WTC11 (cell line): ENCODE data around the gene PIAS2. TPM values are rescaled to one million over a fixed set of nuclear protein-coding genes. Genes with fewer than 3 reads are reported as not detected.

Source experiments
- ATAC-seq: fragments of 200-7000 bp; cut with Tn5 transposase; 2 replicates; pipeline ENCODE4 v1.10.0; 2021; ENCODE audit warnings: mild to moderate bottlenecking, moderate library complexity
- CTCF ChIA-PET: fragments of 300-600 bp; sonication (Branson Sonifier 250); formaldehyde crosslinking; loops from one replicate; lab custom pipeline; 2021; ENCODE audit warnings: antibody characterized with exemption; lab: Charles Lee
- POLR2A ChIA-PET: fragments of 350-600 bp; sonication (Branson Sonifier 250); formaldehyde crosslinking; loops from one replicate; lab custom pipeline; 2021; ENCODE audit warnings: antibody characterized with exemption; lab: Charles Lee
- DNase-seq: peaks from one replicate; pipeline ENCODE4 v3.0.0; 2021; ENCODE audit warnings: low spot score
- H3K27ac Mint-ChIP-seq: 2 replicates; pipeline ENCODE4 v1.8.0; 2021; ENCODE audit warnings: mixed read lengths
- H3K27me3 Mint-ChIP-seq: 2 replicates; pipeline ENCODE4 v1.8.0; 2021; ENCODE audit warnings: low read depth, mild to moderate bottlenecking, moderate library complexity, mixed read lengths
- H3K36me3 Mint-ChIP-seq: 2 replicates; pipeline ENCODE4 v1.8.0; 2021; ENCODE audit warnings: mixed read lengths
- H3K4me1 Mint-ChIP-seq: 2 replicates; pipeline ENCODE4 v1.8.0; 2022; ENCODE audit warnings: mixed read lengths
- H3K4me3 Mint-ChIP-seq: 2 replicates; pipeline ENCODE4 v1.8.0; 2021; ENCODE audit warnings: mild to moderate bottlenecking, moderate library complexity, mixed read lengths
- H3K9me3 Mint-ChIP-seq: 2 replicates; pipeline ENCODE4 v1.8.0; 2021; ENCODE audit warnings: mixed read lengths
- CBFB ChIP-seq: sonication (generic); formaldehyde crosslinking; IDR thresholded peaks from 2 replicates; pipeline ENCODE4 v1.8.1; 2022; ENCODE audit warnings: mild to moderate bottlenecking, low read depth, missing genetic modification reagents
- GRHL2 ChIP-seq: fragments of 250-450 bp; sonication (Bioruptor Pico); IDR thresholded peaks from 2 replicates; pipeline ENCODE4 v1.8.0; 2022; ENCODE audit warnings: mild to moderate bottlenecking, moderate library complexity; ENCODE audit not compliant: insufficient replicate concordance, severe bottlenecking
- GTF2I ChIP-seq: fragments of 250-450 bp; sonication (Bioruptor Pico); conservative IDR thresholded peaks from 2 replicates; pipeline ENCODE4 v1.4.0; 2021; ENCODE audit warnings: mild to moderate bottlenecking
- KAT7 ChIP-seq: sonication (generic); formaldehyde crosslinking; IDR thresholded peaks from 2 replicates; pipeline ENCODE4 v1.8.1; 2023; ENCODE audit warnings: missing genetic modification reagents, mild to moderate bottlenecking, borderline replicate concordance
- NFYB ChIP-seq: sonication (generic); formaldehyde crosslinking; conservative IDR thresholded peaks from 2 replicates; pipeline ENCODE4 v1.8.0; 2022; ENCODE audit warnings: low read depth, missing genetic modification reagents
- RORB ChIP-seq: fragments of 250-450 bp; sonication (Bioruptor Pico); IDR thresholded peaks from 2 replicates; pipeline ENCODE4 v1.9.0; 2021; ENCODE audit warnings: mild to moderate bottlenecking
- SMAD3 ChIP-seq: sonication (generic); formaldehyde crosslinking; IDR thresholded peaks from 2 replicates; pipeline ENCODE4 v1.8.0; 2022; ENCODE audit warnings: missing genetic modification reagents, mild to moderate bottlenecking, borderline replicate concordance
- SOX15 ChIP-seq: fragments of 250-450 bp; sonication (Bioruptor Pico); IDR thresholded peaks from 2 replicates; pipeline ENCODE4 v1.9.0; 2021; ENCODE audit warnings: mild to moderate bottlenecking
- SP1 ChIP-seq: sonication (generic); formaldehyde crosslinking; conservative IDR thresholded peaks from 2 replicates; pipeline ENCODE4 v1.8.1; 2022; ENCODE audit warnings: missing genetic modification reagents
- TEAD4 ChIP-seq: sonication (generic); formaldehyde crosslinking; IDR thresholded peaks from 2 replicates; pipeline ENCODE4 v1.8.0; 2022; ENCODE audit warnings: mild to moderate bottlenecking, missing genetic modification reagents
- TP53 ChIP-seq: sonication (generic); formaldehyde crosslinking; IDR thresholded peaks from 2 replicates; pipeline ENCODE4 v1.8.1; 2023; ENCODE audit warnings: mild to moderate bottlenecking, missing genetic modification reagents
- ZNF232 ChIP-seq: sonication (generic); formaldehyde crosslinking; IDR thresholded peaks from 2 replicates; pipeline ENCODE4 v1.8.0; 2022; ENCODE audit warnings: mild to moderate bottlenecking, missing genetic modification reagents
- ZNF416 ChIP-seq: fragments of 250-450 bp; sonication (Bioruptor Pico); IDR thresholded peaks from 2 replicates; pipeline ENCODE4 v1.9.0; 2021; ENCODE audit warnings: mild to moderate bottlenecking, inconsistent platforms
- ZNF671 ChIP-seq: fragments of 250-450 bp; sonication (Bioruptor Pico); IDR thresholded peaks from 2 replicates; pipeline ENCODE4 v1.8.0; 2021; ENCODE audit warnings: mild to moderate bottlenecking
- ZSCAN18 ChIP-seq: fragments of 250-450 bp; sonication (Bioruptor Pico); IDR thresholded peaks from 2 replicates; pipeline ENCODE4 v2.1.2; 2022; ENCODE audit warnings: mild to moderate bottlenecking, moderate library complexity
- total RNA-seq: library from RNA; stranded (reverse); gene quantifications from 3 replicates; pipeline ENCODE4 v1.2.3, GENCODE V29; 2021
- TF ChIP-seq, protein P1 (sequence below): sonication (generic); formaldehyde crosslinking; IDR thresholded peaks from 2 replicates; pipeline ENCODE4 v1.8.1; 2022; ENCODE audit warnings: mild to moderate bottlenecking, moderate library complexity, missing genetic modification reagents
- TF ChIP-seq, protein P2 (sequence below): fragments of 250-450 bp; sonication (Bioruptor Pico); conservative IDR thresholded peaks from 2 replicates; pipeline ENCODE4 v1.9.0; 2021; ENCODE audit warnings: mild to moderate bottlenecking
- TF ChIP-seq, protein P3 (sequence below): sonication (generic); formaldehyde crosslinking; IDR thresholded peaks from 2 replicates; pipeline ENCODE4 v1.8.1; 2023; ENCODE audit warnings: mild to moderate bottlenecking, missing genetic modification reagents, borderline replicate concordance
- TF ChIP-seq, protein P4 (sequence below): sonication (generic); formaldehyde crosslinking; IDR thresholded peaks from 2 replicates; pipeline ENCODE4 v1.8.0; 2023; ENCODE audit warnings: missing genetic modification reagents
- TF ChIP-seq, protein P5 (sequence below): sonication (generic); formaldehyde crosslinking; IDR thresholded peaks from 2 replicates; pipeline ENCODE4 v1.8.0; 2023; ENCODE audit warnings: missing genetic modification reagents, mild to moderate bottlenecking, borderline replicate concordance

PIAS2 gene
- total RNA-seq, 1 experiment from 2014 or later: 50.7 TPM

- Mint-ChIP-seq H3K27me3 (no peaks in the 10 kb centered on the region), H3K27ac (peak overlapping the region; percentile 9), H3K36me3 (peaks cover 42% of the 10 kb centered on the region), H3K4me1 (peaks cover 39% of the 10 kb centered on the region), H3K4me3 (no peak overlapping the region), H3K9me3 (peaks cover 33% of the 10 kb centered on the region)
- no peak for ATAC-seq
- TF ChIP-seq, protein P1, sequence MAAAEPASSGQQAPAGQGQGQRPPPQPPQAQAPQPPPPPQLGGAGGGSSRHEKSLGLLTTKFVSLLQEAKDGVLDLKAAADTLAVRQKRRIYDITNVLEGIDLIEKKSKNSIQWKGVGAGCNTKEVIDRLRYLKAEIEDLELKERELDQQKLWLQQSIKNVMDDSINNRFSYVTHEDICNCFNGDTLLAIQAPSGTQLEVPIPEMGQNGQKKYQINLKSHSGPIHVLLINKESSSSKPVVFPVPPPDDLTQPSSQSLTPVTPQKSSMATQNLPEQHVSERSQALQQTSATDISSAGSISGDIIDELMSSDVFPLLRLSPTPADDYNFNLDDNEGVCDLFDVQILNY (CRISPR knock-in tag): no peak
- TF ChIP-seq ZSCAN18 (no peak), SP1 (no peak), ZNF671 (CRISPR knock-in tag) (no peak), GRHL2 (CRISPR knock-in tag) (no peak), CBFB (CRISPR knock-in tag) (no peak), SOX15 (CRISPR knock-in tag) (no peak), SMAD3 (CRISPR knock-in tag) (no peak)
- TF ChIP-seq, protein P2, sequence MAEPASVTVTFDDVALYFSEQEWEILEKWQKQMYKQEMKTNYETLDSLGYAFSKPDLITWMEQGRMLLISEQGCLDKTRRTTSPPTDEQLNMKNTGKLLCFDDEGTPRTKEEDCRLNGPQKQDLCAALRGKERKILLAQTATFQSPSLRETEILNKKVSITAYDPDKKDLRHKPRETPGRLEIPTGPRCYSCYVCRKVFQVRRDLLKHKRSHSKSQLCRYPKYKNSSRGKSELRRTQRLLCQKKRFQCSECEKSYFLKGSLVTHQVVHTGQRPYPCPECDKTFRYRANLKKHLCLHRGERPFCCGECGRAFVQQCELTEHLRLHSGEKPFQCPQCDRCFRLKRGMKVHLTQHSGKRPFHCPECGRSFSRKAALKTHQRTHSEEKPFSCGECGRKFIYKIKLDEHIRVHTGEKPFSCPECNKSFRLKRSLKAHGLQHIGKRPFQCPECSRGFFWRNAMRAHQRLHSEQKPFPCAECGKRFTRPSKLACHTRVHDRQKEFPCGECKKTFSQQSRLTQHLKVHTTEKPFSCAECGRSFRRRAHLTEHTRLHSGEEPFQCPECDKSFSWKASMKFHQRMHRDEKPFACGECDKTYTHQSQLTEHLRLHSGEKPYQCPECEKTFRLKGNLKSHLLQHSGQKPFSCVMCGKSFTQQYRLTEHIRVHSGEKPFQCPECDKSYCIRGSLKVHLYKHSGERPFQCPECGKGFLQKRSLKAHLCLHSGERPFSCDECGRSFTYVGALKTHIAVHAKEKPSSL (CRISPR knock-in tag): no peak
- TF ChIP-seq, protein P3, sequence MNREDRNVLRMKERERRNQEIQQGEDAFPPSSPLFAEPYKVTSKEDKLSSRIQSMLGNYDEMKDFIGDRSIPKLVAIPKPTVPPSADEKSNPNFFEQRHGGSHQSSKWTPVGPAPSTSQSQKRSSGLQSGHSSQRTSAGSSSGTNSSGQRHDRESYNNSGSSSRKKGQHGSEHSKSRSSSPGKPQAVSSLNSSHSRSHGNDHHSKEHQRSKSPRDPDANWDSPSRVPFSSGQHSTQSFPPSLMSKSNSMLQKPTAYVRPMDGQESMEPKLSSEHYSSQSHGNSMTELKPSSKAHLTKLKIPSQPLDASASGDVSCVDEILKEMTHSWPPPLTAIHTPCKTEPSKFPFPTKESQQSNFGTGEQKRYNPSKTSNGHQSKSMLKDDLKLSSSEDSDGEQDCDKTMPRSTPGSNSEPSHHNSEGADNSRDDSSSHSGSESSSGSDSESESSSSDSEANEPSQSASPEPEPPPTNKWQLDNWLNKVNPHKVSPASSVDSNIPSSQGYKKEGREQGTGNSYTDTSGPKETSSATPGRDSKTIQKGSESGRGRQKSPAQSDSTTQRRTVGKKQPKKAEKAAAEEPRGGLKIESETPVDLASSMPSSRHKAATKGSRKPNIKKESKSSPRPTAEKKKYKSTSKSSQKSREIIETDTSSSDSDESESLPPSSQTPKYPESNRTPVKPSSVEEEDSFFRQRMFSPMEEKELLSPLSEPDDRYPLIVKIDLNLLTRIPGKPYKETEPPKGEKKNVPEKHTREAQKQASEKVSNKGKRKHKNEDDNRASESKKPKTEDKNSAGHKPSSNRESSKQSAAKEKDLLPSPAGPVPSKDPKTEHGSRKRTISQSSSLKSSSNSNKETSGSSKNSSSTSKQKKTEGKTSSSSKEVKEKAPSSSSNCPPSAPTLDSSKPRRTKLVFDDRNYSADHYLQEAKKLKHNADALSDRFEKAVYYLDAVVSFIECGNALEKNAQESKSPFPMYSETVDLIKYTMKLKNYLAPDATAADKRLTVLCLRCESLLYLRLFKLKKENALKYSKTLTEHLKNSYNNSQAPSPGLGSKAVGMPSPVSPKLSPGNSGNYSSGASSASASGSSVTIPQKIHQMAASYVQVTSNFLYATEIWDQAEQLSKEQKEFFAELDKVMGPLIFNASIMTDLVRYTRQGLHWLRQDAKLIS (CRISPR knock-in tag): no peak
- TF ChIP-seq, protein P4, sequence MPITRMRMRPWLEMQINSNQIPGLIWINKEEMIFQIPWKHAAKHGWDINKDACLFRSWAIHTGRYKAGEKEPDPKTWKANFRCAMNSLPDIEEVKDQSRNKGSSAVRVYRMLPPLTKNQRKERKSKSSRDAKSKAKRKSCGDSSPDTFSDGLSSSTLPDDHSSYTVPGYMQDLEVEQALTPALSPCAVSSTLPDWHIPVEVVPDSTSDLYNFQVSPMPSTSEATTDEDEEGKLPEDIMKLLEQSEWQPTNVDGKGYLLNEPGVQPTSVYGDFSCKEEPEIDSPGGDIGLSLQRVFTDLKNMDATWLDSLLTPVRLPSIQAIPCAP (CRISPR knock-in tag): no peak
- no peak for DNase-seq
- POLR2A ChIA-PET: no interaction called here
- CTCF ChIA-PET: interaction anchor here (0.9 kb wide), 1 partner anchor 25 kb away, joined by 3 read pairs; no protein-coding TSS in a partner anchor
Observed at GRCh38 chr18:46892842-46893241, 24.5 kb downstream of the PIAS2 start.

- Mint-ChIP-seq H3K36me3 (peaks cover 51% of the 10 kb centered on the region), H3K27me3 (no peaks in the 10 kb centered on the region), H3K9me3 (peaks cover 41% of the 10 kb centered on the region), H3K4me3 (no peak overlapping the region), H3K4me1 (peaks cover 31% of the 10 kb centered on the region), H3K27ac (no peak overlapping the region)
- CTCF ChIA-PET: no interaction called here
- ATAC-seq (no peak; the same call in 1 of the 2 replicates), DNase-seq (no peak)
- POLR2A ChIA-PET: no interaction called here
- TF ChIP-seq TP53 (CRISPR knock-in tag) (no peak), ZNF232 (CRISPR knock-in tag) (no peak), NFYB (CRISPR knock-in tag) (no peak), GTF2I (CRISPR knock-in tag) (no peak), ZNF416 (no peak), KAT7 (CRISPR knock-in tag) (no peak), CBFB (CRISPR knock-in tag) (no peak), RORB (CRISPR knock-in tag) (no peak), TEAD4 (CRISPR knock-in tag) (no peak)
- TF ChIP-seq, protein P5, sequence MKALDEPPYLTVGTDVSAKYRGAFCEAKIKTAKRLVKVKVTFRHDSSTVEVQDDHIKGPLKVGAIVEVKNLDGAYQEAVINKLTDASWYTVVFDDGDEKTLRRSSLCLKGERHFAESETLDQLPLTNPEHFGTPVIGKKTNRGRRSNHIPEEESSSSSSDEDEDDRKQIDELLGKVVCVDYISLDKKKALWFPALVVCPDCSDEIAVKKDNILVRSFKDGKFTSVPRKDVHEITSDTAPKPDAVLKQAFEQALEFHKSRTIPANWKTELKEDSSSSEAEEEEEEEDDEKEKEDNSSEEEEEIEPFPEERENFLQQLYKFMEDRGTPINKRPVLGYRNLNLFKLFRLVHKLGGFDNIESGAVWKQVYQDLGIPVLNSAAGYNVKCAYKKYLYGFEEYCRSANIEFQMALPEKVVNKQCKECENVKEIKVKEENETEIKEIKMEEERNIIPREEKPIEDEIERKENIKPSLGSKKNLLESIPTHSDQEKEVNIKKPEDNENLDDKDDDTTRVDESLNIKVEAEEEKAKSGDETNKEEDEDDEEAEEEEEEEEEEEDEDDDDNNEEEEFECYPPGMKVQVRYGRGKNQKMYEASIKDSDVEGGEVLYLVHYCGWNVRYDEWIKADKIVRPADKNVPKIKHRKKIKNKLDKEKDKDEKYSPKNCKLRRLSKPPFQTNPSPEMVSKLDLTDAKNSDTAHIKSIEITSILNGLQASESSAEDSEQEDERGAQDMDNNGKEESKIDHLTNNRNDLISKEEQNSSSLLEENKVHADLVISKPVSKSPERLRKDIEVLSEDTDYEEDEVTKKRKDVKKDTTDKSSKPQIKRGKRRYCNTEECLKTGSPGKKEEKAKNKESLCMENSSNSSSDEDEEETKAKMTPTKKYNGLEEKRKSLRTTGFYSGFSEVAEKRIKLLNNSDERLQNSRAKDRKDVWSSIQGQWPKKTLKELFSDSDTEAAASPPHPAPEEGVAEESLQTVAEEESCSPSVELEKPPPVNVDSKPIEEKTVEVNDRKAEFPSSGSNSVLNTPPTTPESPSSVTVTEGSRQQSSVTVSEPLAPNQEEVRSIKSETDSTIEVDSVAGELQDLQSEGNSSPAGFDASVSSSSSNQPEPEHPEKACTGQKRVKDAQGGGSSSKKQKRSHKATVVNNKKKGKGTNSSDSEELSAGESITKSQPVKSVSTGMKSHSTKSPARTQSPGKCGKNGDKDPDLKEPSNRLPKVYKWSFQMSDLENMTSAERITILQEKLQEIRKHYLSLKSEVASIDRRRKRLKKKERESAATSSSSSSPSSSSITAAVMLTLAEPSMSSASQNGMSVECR (CRISPR knock-in tag): no peak
- TF ChIP-seq, protein P1 (CRISPR knock-in tag): no peak
Observed at GRCh38 chr18:46891742-46892214, 25.5 kb downstream of the PIAS2 start.
